HG03095 (cell line): ENCODE results near the gene FMN1.
"Not testable (repeated sequence)": the region's sequence is repeated elsewhere in the genome, so short reads cannot be mapped to it uniquely, and the experiment has no call there.

Source experiments
- ATAC-seq: cut with Tn5 transposase; IDR thresholded peaks from one replicate; pipeline ENCODE4 v1.9.1; 2021; ENCODE audit warnings: moderate library complexity; ENCODE audit not compliant: unreplicated experiment

Gene FMN1

GRCh38 chr15:33098094-33099058 lies 96.1 kb downstream of the FMN1 start:
- no peak for ATAC-seq

GRCh38 chr15:33096134-33096533 lies 98.4 kb downstream of the FMN1 start:
- ATAC-seq, result no peak

GRCh38 chr15:33095641-33096040 lies 98.9 kb downstream of the FMN1 start:
- ATAC-seq, result no peak

GRCh38 chr15:33094336-33094735 lies 100.2 kb downstream of the FMN1 start:
- ATAC-seq, result no peak

- ATAC-seq, result no peak
Measured at GRCh38 chr15:33093222-33093621, 101.3 kb downstream of the FMN1 start.

GRCh38 chr15:33091983-33092693 lies 102.4 kb downstream of the FMN1 start:
- ATAC-seq, result no peak

- ATAC-seq, result no peak
Measured at GRCh38 chr15:33089878-33090757, 104.4 kb downstream of the FMN1 start.

GRCh38 chr15:33089165-33089877 lies 105.2 kb downstream of the FMN1 start:
- ATAC-seq, result no peak

- no peak for ATAC-seq
Measured at GRCh38 chr15:33086500-33087121, 107.9 kb downstream of the FMN1 start.

GRCh38 chr15:33084661-33085060 lies 109.9 kb downstream of the FMN1 start:
- ATAC-seq, result no peak

GRCh38 chr15:33083232-33084081 lies 111.1 kb downstream of the FMN1 start:
- no peak for ATAC-seq

- ATAC-seq, result no peak
Measured at GRCh38 chr15:33080006-33080405, 114.5 kb downstream of the FMN1 start.

- no peak for ATAC-seq
Measured at GRCh38 chr15:33078607-33079006, 115.9 kb downstream of the FMN1 start.

- ATAC-seq, result no peak
Measured at GRCh38 chr15:33076937-33077336, 117.6 kb downstream of the FMN1 start.

- no peak for ATAC-seq
Measured at GRCh38 chr15:33074942-33075341, 119.6 kb downstream of the FMN1 start.

GRCh38 chr15:33074212-33074611 lies 120.3 kb downstream of the FMN1 start:
- ATAC-seq, result no peak

- ATAC-seq, result no peak
Measured at GRCh38 chr15:33071451-33071850, 123.1 kb downstream of the FMN1 start.

GRCh38 chr15:33069903-33070302 lies 124.6 kb downstream of the FMN1 start:
- ATAC-seq, result not testable (repeated sequence)

- ATAC-seq, result no peak
Measured at GRCh38 chr15:33069161-33069560, 125.4 kb downstream of the FMN1 start.
